K562 (cell line): ENCODE measurements around the gene BLOC1S3. TPM values are rescaled to one million over a fixed set of nuclear protein-coding genes. Genes with fewer than 3 reads are reported as not detected.
A peak's percentile ranks its signal among the peaks of the same experiment; 100 is the strongest.

ENCODE experiments used
- BRD9 ChIP-seq: fragments of 450-650 bp; IDR thresholded peaks from 2 replicates; pipeline ENCODE4 v1.6.1; 2018; ENCODE audit warnings: low read depth; ENCODE audit not compliant: partially characterized antibody
- CEBPB ChIP-seq: fragments of 450-650 bp; IDR thresholded peaks from 2 replicates; pipeline ENCODE4 v1.6.1; 2016; ENCODE audit warnings: missing genetic modification characterization, missing compliant biosample characterization
- DPF2 ChIP-seq: fragments of 450-650 bp; IDR thresholded peaks from 2 replicates; pipeline ENCODE4 v1.6.1; 2016
- HDAC2 ChIP-seq: fragments of 450-650 bp; IDR thresholded peaks from 2 replicates; pipeline ENCODE4 v1.6.1; 2016; ENCODE audit warnings: mild to moderate bottlenecking
- HDAC6 ChIP-seq: IDR thresholded peaks from 2 replicates; pipeline ENCODE4 v1.6.1; 2012; ENCODE audit warnings: low read depth, mild to moderate bottlenecking, control low read depth, inconsistent platforms, low read length, moderate library complexity
- HDAC8 ChIP-seq: fragments of 450-650 bp; IDR thresholded peaks from 2 replicates; pipeline ENCODE4 v1.6.1; 2016; ENCODE audit warnings: mild to moderate bottlenecking, missing genetic modification characterization, moderate library complexity, missing compliant biosample characterization
- HMGN3 ChIP-seq: IDR thresholded peaks from 2 replicates; pipeline ENCODE4 v1.6.1; 2011; ENCODE audit warnings: borderline replicate concordance, low read depth, mild to moderate bottlenecking, mixed read lengths, low read length; ENCODE audit not compliant: insufficient read length; ENCODE audit errors: extremely low read depth
- PRDM10 ChIP-seq: fragments of 450-650 bp; IDR thresholded peaks from 2 replicates; pipeline ENCODE4 v1.6.1; 2018; ENCODE audit not compliant: partially characterized antibody
- SMAD3 ChIP-seq: fragments of 450-650 bp; formaldehyde crosslinking; conservative IDR thresholded peaks from 2 replicates; pipeline ENCODE4 v1.4.0; 2020; ENCODE audit warnings: mild to moderate bottlenecking
- SRSF3 ChIP-seq: fragments of 200-400 bp; formaldehyde crosslinking; IDR thresholded peaks from 2 replicates; pipeline ENCODE4 v1.6.1; 2016; ENCODE audit warnings: mild to moderate bottlenecking, low read length, moderate library complexity; ENCODE audit not compliant: insufficient read depth
- ZBTB1 ChIP-seq: sonication (generic); formaldehyde crosslinking; IDR thresholded peaks from 2 replicates; pipeline ENCODE4 v1.8.1; 2023; ENCODE audit warnings: missing genetic modification reagents, low read depth, mild to moderate bottlenecking, borderline replicate concordance
- ZNF274 ChIP-seq: IDR thresholded peaks from 2 replicates; pipeline ENCODE4 v1.6.1; 2011; ENCODE audit warnings: low read depth, mild to moderate bottlenecking, low read length, moderate library complexity, borderline replicate concordance
- polyA plus RNA-seq, 8 experiments: library from polyadenylated mRNA; depleted of rRNA in 4 of 8; stranded (reverse) in 5 of 8; unstranded in 3 of 8; fragments of >200 nt; fragmentation: Nextera tagmentation in 2 of 8; fragmentation: Illumina TruSeq in 1 of 8; extraction: Ambion mirVana in 2 of 8; extraction: Trizol in 1 of 8; gene quantifications; 2 replicates each; pipeline versions ENCODE4 v1.2.1 to v1.2.3, GENCODE V29; 2011 to 2014; ENCODE audit warnings: inconsistent platforms in 1 of 8, missing spikeins in 1 of 8
- total RNA-seq, 7 experiments: library from RNA; depleted of rRNA in 6 of 7; stranded (reverse); fragments of >200 nt in 6 of 7; fragmentation: Illumina TruSeq in 2 of 7; extraction: Trizol in 2 of 7; gene quantifications; 2 replicates each; pipeline versions ENCODE4 v1.2.1 to v1.2.3, GENCODE V29; 2011 to 2021; ENCODE audit warnings: low replicate concordance in 1 of 7
- TF ChIP-seq, protein P1 (sequence below): fragments of 250-450 bp; sonication (Bioruptor Pico); IDR thresholded peaks from 2 replicates; pipeline ENCODE4 v1.5.0; 2022; ENCODE audit warnings: mild to moderate bottlenecking
- TF ChIP-seq, protein P2 (sequence below): IDR thresholded peaks from 3 replicates; pipeline ENCODE4 v1.6.1; 2011; ENCODE audit warnings: borderline replicate concordance, mild to moderate bottlenecking, moderate library complexity; ENCODE audit not compliant: insufficient read length; ENCODE audit errors: extremely low read depth
- TF ChIP-seq, protein P3 (sequence below): fragments of 450-650 bp; IDR thresholded peaks from 2 replicates; pipeline ENCODE4 v1.6.1; 2016

Gene BLOC1S3
- total and polyA plus RNA-seq, 9 of the 15 experiments (the other 6 are each of a cell fraction or from before 2014, with no cell fraction given): 3.9 to 20.2 (median 10.4) TPM

DNA sequence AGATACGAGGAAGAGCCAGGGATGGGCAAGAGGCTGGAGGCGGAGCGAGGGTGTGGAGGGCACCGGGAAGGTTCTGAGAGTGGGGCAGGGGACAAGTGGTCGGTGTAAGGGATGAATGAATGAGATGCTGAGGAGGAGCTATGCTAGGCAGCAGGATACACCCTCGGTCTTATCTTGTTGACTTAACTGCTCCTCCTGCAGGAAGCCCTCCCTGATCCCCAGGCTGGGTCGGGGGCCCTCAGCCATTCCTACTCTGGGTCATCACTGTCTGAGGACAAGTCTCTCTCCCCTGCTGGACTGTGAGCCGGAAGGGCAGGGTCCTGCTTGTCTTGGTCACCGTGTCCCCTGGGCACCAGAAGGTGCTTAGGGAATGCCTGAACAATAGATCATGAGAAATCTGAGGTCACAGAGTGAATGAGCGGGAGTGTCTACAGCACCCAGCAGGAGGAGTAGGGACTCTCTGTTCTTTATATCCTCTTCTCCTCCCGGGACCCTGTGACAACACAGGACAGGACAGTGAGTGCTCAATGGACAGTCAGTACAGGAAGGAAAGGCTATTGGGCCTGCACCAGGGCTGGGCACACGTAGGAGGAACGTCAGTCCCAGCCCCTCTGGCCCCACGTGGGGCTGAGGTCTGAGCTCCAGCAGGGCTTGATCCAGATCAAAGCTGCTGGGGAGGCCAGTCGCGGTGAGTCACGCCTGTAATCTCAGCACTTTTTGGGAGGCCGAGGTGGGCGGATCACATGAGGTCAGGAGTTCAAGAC, 24.3 kb upstream of the BLOC1S3 start (continued):
- no peak for TF ChIP-seq ZBTB1 (CRISPR knock-in tag)
- TF ChIP-seq DPF2: peak; percentile 90
- no peak for TF ChIP-seq ZNF274
- no peak for TF ChIP-seq HMGN3
- TF ChIP-seq, protein P1, sequence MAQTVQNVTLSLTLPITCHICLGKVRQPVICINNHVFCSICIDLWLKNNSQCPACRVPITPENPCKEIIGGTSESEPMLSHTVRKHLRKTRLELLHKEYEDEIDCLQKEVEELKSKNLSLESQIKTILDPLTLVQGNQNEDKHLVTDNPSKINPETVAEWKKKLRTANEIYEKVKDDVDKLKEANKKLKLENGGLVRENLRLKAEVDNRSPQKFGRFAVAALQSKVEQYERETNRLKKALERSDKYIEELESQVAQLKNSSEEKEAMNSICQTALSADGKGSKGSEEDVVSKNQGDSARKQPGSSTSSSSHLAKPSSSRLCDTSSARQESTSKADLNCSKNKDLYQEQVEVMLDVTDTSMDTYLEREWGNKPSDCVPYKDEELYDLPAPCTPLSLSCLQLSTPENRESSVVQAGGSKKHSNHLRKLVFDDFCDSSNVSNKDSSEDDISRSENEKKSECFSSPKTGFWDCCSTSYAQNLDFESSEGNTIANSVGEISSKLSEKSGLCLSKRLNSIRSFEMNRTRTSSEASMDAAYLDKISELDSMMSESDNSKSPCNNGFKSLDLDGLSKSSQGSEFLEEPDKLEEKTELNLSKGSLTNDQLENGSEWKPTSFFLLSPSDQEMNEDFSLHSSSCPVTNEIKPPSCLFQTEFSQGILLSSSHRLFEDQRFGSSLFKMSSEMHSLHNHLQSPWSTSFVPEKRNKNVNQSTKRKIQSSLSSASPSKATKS (CRISPR knock-in tag): no peak
- TF ChIP-seq SMAD3: no peak
- TF ChIP-seq, protein P2, sequence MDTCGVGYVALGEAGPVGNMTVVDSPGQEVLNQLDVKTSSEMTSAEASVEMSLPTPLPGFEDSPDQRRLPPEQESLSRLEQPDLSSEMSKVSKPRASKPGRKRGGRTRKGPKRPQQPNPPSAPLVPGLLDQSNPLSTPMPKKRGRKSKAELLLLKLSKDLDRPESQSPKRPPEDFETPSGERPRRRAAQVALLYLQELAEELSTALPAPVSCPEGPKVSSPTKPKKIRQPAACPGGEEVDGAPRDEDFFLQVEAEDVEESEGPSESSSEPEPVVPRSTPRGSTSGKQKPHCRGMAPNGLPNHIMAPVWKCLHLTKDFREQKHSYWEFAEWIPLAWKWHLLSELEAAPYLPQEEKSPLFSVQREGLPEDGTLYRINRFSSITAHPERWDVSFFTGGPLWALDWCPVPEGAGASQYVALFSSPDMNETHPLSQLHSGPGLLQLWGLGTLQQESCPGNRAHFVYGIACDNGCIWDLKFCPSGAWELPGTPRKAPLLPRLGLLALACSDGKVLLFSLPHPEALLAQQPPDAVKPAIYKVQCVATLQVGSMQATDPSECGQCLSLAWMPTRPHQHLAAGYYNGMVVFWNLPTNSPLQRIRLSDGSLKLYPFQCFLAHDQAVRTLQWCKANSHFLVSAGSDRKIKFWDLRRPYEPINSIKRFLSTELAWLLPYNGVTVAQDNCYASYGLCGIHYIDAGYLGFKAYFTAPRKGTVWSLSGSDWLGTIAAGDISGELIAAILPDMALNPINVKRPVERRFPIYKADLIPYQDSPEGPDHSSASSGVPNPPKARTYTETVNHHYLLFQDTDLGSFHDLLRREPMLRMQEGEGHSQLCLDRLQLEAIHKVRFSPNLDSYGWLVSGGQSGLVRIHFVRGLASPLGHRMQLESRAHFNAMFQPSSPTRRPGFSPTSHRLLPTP: no peak
- TF ChIP-seq, protein P3, sequence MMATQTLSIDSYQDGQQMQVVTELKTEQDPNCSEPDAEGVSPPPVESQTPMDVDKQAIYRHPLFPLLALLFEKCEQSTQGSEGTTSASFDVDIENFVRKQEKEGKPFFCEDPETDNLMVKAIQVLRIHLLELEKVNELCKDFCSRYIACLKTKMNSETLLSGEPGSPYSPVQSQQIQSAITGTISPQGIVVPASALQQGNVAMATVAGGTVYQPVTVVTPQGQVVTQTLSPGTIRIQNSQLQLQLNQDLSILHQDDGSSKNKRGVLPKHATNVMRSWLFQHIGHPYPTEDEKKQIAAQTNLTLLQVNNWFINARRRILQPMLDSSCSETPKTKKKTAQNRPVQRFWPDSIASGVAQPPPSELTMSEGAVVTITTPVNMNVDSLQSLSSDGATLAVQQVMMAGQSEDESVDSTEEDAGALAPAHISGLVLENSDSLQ: peak; percentile 37; the same call in 1 of the 2 replicates
- no peak for TF ChIP-seq BRD9
- TF ChIP-seq CEBPB (tag): no peak
- peak; percentile 95 for TF ChIP-seq HDAC2
- TF ChIP-seq PRDM10: no peak
- no peak for TF ChIP-seq HDAC8 (tag)
- no peak for TF ChIP-seq SRSF3
- TF ChIP-seq HDAC6: no peak
